Spleen (tissue), 11 donors: Measurements from ENCODE around the gene SNAPC5. TPM values are rescaled to one million over a fixed set of nuclear protein-coding genes. Genes with fewer than 3 reads are reported as not detected.

Experiments
- DNase-seq: peaks from one replicate; pipeline ENCODE4 v3.0.0-alpha.2; 2020
- H3K27ac ChIP-seq, 8 donors: fragments of 200-600 bp; sonication (generic) in 7 of 8; 1 replicate in 4 of 8; 2 replicates in 4 of 8; pipeline versions ENCODE4 v1.5.0 to v1.8.0; 2016 to 2021; ENCODE audit warnings: inconsistent platforms in 4 of 8, mild to moderate bottlenecking in 4 of 8, moderate library complexity in 1 of 8
- H3K27me3 ChIP-seq, 7 donors: fragments of 200-600 bp; sonication (generic) in 6 of 7; replicated peaks in 1 of 7; 1 replicate in 4 of 7; 2 replicates in 3 of 7; pipeline versions ENCODE4 v1.5.0 to v1.8.0; 2016 to 2021; ENCODE audit warnings: inconsistent platforms in 3 of 7, mild to moderate bottlenecking in 1 of 7
- H3K36me3 ChIP-seq, 6 donors: fragments of 200-600 bp; sonication (generic) in 5 of 6; 1 replicate in 4 of 6; 2 replicates in 2 of 6; pipeline versions ENCODE4 v1.5.0 to v1.8.0; 2016 to 2021; ENCODE audit warnings: inconsistent platforms in 2 of 6
- H3K4me1 ChIP-seq, 6 donors: fragments of 200-600 bp; sonication (generic) in 5 of 6; 1 replicate in 3 of 6; 2 replicates in 3 of 6; pipeline versions ENCODE4 v1.5.0 to v1.8.0; 2016 to 2021; ENCODE audit warnings: inconsistent platforms in 3 of 6
- H3K4me3 ChIP-seq, 8 donors: fragments of 200-600 bp; sonication (generic) in 7 of 8; 1 replicate in 4 of 8; 2 replicates in 4 of 8; pipeline versions ENCODE4 v1.5.0 to v1.8.0; 2016 to 2021; ENCODE audit warnings: inconsistent platforms in 4 of 8, mild to moderate bottlenecking in 4 of 8, moderate library complexity in 2 of 8
- H3K9me3 ChIP-seq, 8 donors: fragments of 200-600 bp; sonication (generic) in 7 of 8; 1 replicate in 4 of 8; 2 replicates in 4 of 8; pipeline versions ENCODE4 v1.5.0 to v1.8.0; 2016 to 2021; ENCODE audit warnings: inconsistent platforms in 4 of 8
- POLR2A ChIP-seq, 3 donors: fragments of 450-650 bp; IDR thresholded peaks; one replicate each; pipeline ENCODE4 v1.5.1; 2017; ENCODE audit warnings: antibody characterized with exemption in 3 of 3, mild to moderate bottlenecking in 1 of 3
- POLR2AphosphoS5 ChIP-seq, 3 donors: sonication (generic); formaldehyde crosslinking; IDR thresholded peaks; one replicate each; pipeline ENCODE4 v1.5.1; 2017; ENCODE audit warnings: antibody characterized with exemption in 3 of 3
- WGBS, 5 donors: extraction: QIAGEN DNeasy Blood & Tissue Kit in 3 of 5; methylation state at CpG; one replicate each; pipeline versions ENCODE4 v1.1.5 to v1.1.7; 2013 to 2018; 5-methylcytosine and 5-hydroxymethylcytosine counted together
- intact Hi-C: fragments of 100-400 bp; cut with DNase I; formaldehyde crosslinking; loops from one replicate; pipeline ENCODE4 v1.15.0; 2023; ENCODE audit warnings: low total_unique reads
- polyA plus RNA-seq, 3 donors: library from polyadenylated mRNA; stranded (reverse); fragments of 200-250 nt; gene quantifications; one replicate each; pipeline ENCODE4 v1.2.1, GENCODE V29; 2013
- total RNA-seq, 7 donors: library from RNA; depleted of rRNA in 3 of 7; stranded (reverse); fragments of >200 nt in 3 of 7; fragmentation: NEBNext Ultra II Directional in 4 of 7; extraction: Animal tissue kit (Norgen Biotek cat#: 25700) in 4 of 7; gene quantifications; one replicate each; pipeline versions ENCODE4 v1.1.0 to v1.2.1, GENCODE V29; 2016 to 2021
- TF ChIP-seq, protein P1 (sequence below), 11 experiments: fragments of 200-600 bp in 7 of 11; fragments of 450-650 bp in 4 of 11; sonication (generic) in 4 of 11; IDR thresholded peaks in 8 of 11; conservative IDR thresholded peaks in 3 of 11; 1 replicate in 7 of 11; 2 replicates in 4 of 11; pipeline versions ENCODE4 v1.4.0 to v1.8.0; 2016 to 2021; ENCODE audit warnings: antibody characterized with exemption in 11 of 11, inconsistent platforms in 4 of 11, mild to moderate bottlenecking in 1 of 11
- donor health status: healthy with polysubstance abuse.
- donor health status: DM: no; HTN: no; CAD: no; lungs with moderate emphysema.
- donor health status: DM: no; HTN: no; CAD: no.
- donor health status: Bipolar disorder and iron deficiency.
- donor health status: healthy.
- donor health status: DM: no; HTN: no; CAD: no.
- donor health status: DM: yes; HTN: yes; CAD: no.

SNAPC5 gene
- total and polyA plus RNA-seq, 10 donors, result 20.0 to 46.8 (median 26.5) TPM

DNA sequence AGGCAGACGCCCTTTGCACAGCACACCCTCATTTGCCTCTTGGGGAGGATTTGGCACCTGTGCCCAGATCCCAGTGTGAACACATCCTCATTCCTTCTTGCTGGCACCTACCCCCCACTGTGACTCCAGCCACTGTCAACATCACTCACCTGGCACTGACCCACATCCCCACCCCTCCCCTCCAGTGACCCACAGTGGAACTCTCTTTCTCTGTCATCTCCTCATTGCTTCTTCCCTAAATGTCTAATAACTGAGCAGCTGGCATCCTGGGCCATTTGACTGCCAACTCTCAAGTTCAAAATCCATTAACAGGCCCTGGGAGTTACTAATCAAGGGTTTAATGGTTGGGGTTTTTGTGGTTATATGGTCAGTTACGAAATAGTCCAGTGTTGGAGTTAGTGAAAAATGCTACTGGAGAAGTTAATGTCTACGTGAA is 14.4 kb downstream of the SNAPC5 start:
- WGBS, 5 donors, result 58 to 85% (median 66%) methylated on average over 3 of the region's 3 CpGs
- no peak overlapping the region for H3K4me3 ChIP-seq
- no peak for TF ChIP-seq POLR2A (IDR thresholded peaks at IDR 0.05)
- TF ChIP-seq, protein P1, sequence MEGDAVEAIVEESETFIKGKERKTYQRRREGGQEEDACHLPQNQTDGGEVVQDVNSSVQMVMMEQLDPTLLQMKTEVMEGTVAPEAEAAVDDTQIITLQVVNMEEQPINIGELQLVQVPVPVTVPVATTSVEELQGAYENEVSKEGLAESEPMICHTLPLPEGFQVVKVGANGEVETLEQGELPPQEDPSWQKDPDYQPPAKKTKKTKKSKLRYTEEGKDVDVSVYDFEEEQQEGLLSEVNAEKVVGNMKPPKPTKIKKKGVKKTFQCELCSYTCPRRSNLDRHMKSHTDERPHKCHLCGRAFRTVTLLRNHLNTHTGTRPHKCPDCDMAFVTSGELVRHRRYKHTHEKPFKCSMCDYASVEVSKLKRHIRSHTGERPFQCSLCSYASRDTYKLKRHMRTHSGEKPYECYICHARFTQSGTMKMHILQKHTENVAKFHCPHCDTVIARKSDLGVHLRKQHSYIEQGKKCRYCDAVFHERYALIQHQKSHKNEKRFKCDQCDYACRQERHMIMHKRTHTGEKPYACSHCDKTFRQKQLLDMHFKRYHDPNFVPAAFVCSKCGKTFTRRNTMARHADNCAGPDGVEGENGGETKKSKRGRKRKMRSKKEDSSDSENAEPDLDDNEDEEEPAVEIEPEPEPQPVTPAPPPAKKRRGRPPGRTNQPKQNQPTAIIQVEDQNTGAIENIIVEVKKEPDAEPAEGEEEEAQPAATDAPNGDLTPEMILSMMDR (IDR thresholded peaks at IDR 0.05 in 8 of 11, conservative IDR thresholded peaks at IDR 0.05 in 3 of 11), result no peak
- no peak for TF ChIP-seq POLR2AphosphoS5 (IDR thresholded peaks at IDR 0.05)
- no peak for DNase-seq
- no peaks in the 10 kb centered on the region for H3K27me3 ChIP-seq
- H3K4me1 ChIP-seq, result no peaks in the 10 kb centered on the region
- peaks cover 0 to 75% (median 41%) of the 10 kb centered on the region in 6 donors for H3K36me3 ChIP-seq
- no peak overlapping the region for H3K27ac ChIP-seq
- H3K9me3 ChIP-seq, result no peaks in the 10 kb centered on the region
- intact Hi-C loops, result no loop called here

- H3K27ac ChIP-seq, result no peak overlapping the region
- no peak overlapping the region for H3K4me3 ChIP-seq
- peaks cover 0 to 74% (median 36%) of the 10 kb centered on the region in 6 donors for H3K36me3 ChIP-seq
- no peaks in the 10 kb centered on the region for H3K27me3 ChIP-seq
- TF ChIP-seq POLR2AphosphoS5 (IDR thresholded peaks at IDR 0.05) (no peak), POLR2A (IDR thresholded peaks at IDR 0.05) (no peak)
- TF ChIP-seq, protein P1 (IDR thresholded peaks at IDR 0.05 in 8 of 11, conservative IDR thresholded peaks at IDR 0.05 in 3 of 11), result no peak
- no peaks in the 10 kb centered on the region for H3K9me3 ChIP-seq
- H3K4me1 ChIP-seq, result no peaks in the 10 kb centered on the region
- 90 to 99% (median 93%) methylated on average over 9 of the region's 9 CpGs for WGBS, 5 donors
- DNase-seq, result no peak
- intact Hi-C loops, result no loop called here
Measured at GRCh38 chr15:66482539-66482938, 15.0 kb downstream of the SNAPC5 start.

DNA sequence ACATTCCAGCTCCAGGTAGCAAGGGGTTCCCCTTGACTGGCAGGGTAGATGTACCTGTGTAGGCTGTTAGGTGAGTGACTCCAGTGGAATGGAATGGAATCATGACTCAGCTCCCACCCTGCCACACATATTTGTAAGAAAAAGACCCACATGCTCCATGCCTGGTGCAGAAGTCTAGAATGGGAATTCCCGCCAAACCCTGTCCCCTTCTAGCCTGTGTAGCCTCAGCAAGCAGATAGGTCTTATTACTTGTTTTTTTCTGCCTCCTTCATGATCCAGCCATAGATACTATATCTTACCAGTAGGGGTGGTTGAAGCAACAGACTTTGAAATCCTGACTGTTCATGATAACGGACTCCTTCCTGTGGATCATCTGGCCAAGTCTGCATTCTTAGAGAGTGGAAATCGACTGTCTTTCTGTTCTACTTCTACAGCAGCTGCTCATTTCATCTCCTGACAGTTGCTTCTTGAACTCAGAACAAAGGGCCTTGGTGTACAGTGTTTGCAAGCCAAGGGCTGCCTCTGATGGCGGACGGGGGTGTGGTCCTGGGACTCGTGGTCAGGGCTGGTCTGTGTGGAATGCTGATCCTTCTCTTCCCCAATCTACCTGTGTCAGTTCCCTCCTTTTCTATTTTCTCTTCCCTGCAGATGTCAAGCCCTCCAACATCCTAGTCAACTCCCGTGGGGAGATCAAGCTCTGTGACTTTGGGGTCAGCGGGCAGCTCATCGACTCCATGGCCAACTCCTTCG is 16.3 kb downstream of the SNAPC5 start:
- no peaks in the 10 kb centered on the region for H3K9me3 ChIP-seq
- intact Hi-C loops, result no loop called here
- H3K27ac ChIP-seq, result no peak overlapping the region
- no peaks in the 10 kb centered on the region for H3K4me1 ChIP-seq
- WGBS, 5 donors, result 90 to 97% (median 92%) methylated on average over 10 of the region's 10 CpGs
- H3K4me3 ChIP-seq, result no peak overlapping the region
- H3K36me3 ChIP-seq, result peaks cover 0 to 72% (median 28%) of the 10 kb centered on the region in 6 donors
- H3K27me3 ChIP-seq, result no peaks in the 10 kb centered on the region
- DNase-seq, result no peak
- TF ChIP-seq, protein P1 (IDR thresholded peaks at IDR 0.05 in 8 of 11, conservative IDR thresholded peaks at IDR 0.05 in 3 of 11), result no peak
- TF ChIP-seq POLR2A (IDR thresholded peaks at IDR 0.05), result no peak
- TF ChIP-seq POLR2AphosphoS5 (IDR thresholded peaks at IDR 0.05), result no peak

GRCh38 chr15:66480267-66480666 is 17.3 kb downstream of the SNAPC5 start:
- H3K27me3 ChIP-seq, result no peaks in the 10 kb centered on the region
- intact Hi-C loops, result no loop called here
- H3K4me3 ChIP-seq, result no peak overlapping the region
- no peak overlapping the region for H3K27ac ChIP-seq
- peaks cover 0 to 67% (median 23%) of the 10 kb centered on the region in 6 donors for H3K36me3 ChIP-seq
- H3K9me3 ChIP-seq, result no peaks in the 10 kb centered on the region
- H3K4me1 ChIP-seq, result no peaks in the 10 kb centered on the region
- DNase-seq, result no peak
- WGBS, 5 donors, result 82 to 95% (median 89%) methylated on average over 6 of the region's 6 CpGs
- TF ChIP-seq POLR2A (IDR thresholded peaks at IDR 0.05), result no peak
- TF ChIP-seq, protein P1 (IDR thresholded peaks at IDR 0.05 in 8 of 11, conservative IDR thresholded peaks at IDR 0.05 in 3 of 11), result no peak
- no peak for TF ChIP-seq POLR2AphosphoS5 (IDR thresholded peaks at IDR 0.05)
